Fibroblast of skin of back (primary cell): ENCODE measurements around the gene AHNAK.

Experiments used
- DNase-seq: peaks from one replicate; pipeline ENCODE4 v3.0.0-alpha.2; 2013

Gene AHNAK

GRCh38 chr11:62497132-62497801, 49.3 kb downstream of the AHNAK start:
- DNase-seq: peak; percentile 56

GRCh38 chr11:62496676-62497075, 49.9 kb downstream of the AHNAK start:
- no peak for DNase-seq

- no peak for DNase-seq
These were observed 52.4 kb downstream of the AHNAK start for GRCh38 chr11:62494246-62494645.

- no peak for DNase-seq
These were observed 52.8 kb downstream of the AHNAK start for GRCh38 chr11:62493801-62494200.

GRCh38 chr11:62492586-62492985, 54.0 kb downstream of the AHNAK start:
- no peak for DNase-seq

GRCh38 chr11:62491571-62492329, 54.9 kb downstream of the AHNAK start:
- DNase-seq: no peak

DNA sequence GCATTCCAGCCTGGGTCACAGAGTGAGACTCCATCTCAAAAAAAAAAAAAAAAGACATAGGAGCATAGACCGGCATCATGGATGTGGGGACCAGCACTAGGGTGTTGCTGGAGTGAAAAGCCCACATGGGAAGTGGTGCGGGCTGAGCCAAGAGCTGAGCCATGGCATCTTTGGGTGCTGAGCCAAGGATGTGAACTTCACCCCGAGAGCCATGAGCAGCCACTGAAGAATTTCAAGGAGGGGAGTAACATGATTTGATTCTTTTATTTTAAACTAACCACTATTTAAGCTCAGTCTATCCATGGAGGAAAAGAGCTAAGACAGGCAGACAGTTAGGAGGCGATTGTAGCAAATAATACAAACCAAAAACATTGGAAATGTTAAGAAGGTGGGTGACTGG, 57.4 kb downstream of the AHNAK start:
- DNase-seq: peak; percentile 12

- no peak for DNase-seq
These were observed 58.7 kb downstream of the AHNAK start for GRCh38 chr11:62487738-62488551.

- no peak for DNase-seq
These were observed 59.5 kb downstream of the AHNAK start for GRCh38 chr11:62487136-62487535.

DNA sequence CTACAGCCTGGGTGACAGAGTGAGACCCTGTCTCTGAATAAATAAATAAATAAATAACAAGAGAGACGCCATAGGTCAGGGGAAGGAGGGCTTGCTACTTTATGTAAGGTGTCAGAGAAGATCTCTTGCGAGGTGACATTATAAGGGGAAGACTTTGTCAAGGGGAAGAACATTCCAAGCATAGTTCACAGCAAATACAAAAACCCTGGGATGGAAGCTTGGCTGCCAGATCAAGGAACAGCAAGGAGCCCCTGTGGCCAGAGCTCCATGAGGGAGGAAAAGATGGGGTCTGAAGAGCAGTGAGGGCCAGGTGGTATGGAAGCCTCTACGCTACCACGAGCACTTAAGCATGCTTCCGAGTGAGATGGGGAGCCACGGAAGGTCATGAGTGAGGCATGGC, 62.3 kb downstream of the AHNAK start:
- DNase-seq: no peak

DNA sequence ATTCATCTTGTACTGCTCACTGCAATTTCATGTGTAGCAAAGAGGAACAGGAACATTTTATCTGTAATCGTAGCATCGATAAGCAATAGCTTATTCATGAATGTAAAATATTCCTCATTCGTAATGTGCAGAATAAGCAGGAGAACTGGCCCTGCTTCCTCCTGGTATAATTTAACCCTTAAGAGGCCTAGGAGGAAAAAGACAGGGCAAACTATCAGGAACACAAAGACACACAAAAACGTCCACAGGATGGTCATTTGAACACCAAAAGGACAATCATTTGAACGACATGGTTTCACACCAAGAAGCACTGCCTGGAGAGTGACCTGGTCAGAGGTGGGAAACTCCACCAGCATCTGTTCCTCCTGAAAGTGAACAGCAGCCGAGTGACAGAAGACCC, 63.9 kb downstream of the AHNAK start:
- no peak for DNase-seq

DNA sequence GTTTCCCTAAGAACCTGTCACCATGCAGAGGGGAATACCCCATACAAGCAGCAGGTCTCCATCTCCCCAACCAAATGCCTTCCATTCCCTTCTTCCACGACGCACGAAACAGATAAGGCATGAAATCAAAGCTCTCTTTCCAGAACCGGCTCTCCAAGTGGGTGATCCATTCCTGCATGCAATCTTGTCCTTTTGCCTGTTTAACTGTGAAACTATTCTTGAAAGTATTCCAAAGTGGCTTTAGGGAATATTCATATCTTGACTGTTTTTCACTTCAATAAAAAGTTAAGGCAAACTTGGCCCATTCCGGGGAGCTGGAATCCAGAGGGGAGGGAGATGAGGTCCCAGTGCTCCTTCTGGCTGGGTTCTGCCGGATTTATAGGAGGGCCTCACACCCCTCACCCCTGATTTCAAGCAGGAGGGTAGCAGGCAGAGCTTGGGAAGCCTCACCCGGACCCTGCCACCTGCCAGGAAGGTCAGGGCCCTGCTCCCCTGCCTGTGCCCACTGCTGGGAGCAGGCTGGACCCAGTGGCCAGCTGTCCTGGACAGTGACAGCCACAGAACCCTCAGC, 66.9 kb downstream of the AHNAK start:
- DNase-seq: no peak

- no peak for DNase-seq
These were observed 68.7 kb downstream of the AHNAK start for GRCh38 chr11:62477927-62478326.

DNA sequence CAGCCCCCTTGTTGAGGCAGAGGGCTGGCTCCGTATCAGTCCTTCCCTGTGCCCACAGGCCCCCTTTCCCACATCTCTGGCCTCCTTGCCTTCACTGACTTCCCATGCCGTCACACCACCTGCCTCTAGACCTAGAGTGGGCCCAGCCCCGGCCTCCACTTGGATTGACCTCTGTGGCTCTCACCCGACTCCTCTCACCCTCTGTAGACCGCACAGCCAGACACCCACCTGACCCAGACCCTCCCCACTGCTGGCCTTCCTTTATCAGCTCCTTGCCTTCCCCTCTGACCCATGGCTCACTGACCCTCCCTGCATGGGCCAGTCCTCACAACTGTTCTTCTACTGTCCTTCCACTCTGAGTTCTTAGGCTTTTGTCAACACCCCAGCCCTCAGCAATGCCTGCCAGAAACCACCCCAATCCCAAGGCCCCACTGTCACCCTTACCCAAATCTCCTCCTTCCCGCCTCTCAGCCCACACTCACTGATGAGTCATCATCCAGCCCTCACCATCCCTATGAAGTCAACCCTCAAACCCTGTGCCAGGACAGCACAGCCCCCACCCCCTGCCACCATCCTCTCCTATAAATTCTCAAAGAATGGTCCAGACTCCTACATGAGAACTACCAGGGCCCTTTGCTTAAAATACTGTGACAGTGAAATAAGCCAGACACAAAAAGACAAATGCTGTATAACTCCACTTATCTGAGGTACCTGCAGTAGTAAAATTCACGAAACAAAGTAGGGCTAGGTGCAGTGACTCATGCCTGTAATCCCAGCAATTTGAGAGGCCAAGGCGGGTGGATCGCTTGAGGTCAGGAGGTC, 74.3 kb downstream of the AHNAK start:
- peak; percentile 74 for DNase-seq

DNA sequence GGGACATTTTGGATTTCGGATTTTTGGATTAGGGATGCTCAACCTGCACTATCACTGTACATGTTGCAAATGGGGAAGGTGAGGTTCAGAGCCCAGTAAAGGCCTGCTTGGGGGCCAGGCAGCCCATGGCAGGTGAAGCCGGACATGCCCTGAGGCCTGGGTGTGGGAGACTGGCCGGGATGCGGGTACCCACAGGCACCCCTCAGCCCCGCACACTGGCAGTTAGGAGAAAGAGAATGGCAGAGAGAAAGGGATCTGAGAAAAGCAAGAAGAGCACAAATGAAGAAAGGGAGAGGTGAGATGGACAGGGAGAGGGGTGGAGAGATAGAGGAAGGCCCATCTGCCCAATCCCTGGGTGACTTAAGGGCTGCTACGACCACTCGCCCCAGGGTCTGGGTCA, 75.0 kb downstream of the AHNAK start:
- no peak for DNase-seq

- no peak for DNase-seq
These were observed 78.0 kb downstream of the AHNAK start for GRCh38 chr11:62468577-62468976.

DNA sequence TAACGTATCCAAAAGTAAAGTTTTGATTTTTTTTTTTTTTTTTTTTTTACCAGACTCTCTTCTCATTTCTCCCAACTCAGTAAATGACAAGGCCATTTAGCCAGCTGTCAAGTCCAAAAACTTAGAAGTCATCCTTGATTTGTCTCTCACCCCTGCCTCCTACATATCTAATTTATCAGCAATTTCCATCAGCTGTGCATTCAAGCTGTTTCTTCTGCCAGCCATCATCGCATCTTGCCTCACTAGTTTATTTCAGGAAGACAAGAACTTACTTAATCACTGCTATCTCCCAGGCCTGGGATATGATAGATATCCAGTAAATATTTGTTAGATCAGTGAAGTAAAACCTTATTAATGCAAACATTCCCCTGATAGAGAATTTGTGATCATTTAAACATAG, 80.2 kb downstream of the AHNAK start:
- no peak for DNase-seq

DNA sequence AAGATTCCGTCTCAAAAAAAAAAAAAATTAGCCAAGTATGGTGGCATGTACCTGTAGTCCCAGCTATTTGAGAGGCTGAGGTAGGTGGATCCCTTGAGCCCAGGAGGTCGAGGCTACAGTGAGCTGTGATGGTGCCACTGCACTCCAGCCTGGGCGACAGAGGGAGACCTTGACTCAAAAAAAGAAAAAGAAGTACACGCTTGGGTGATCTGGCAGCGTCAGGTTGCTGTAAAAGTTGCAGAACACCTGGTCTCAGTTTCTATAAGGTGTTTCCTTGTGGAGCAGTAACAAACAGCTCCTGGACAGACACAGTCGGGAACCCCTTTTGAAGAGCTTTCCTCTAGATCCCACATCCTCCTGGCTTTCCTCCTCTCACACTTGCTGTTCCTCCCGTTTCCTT, 82.0 kb downstream of the AHNAK start:
- no peak for DNase-seq

DNA sequence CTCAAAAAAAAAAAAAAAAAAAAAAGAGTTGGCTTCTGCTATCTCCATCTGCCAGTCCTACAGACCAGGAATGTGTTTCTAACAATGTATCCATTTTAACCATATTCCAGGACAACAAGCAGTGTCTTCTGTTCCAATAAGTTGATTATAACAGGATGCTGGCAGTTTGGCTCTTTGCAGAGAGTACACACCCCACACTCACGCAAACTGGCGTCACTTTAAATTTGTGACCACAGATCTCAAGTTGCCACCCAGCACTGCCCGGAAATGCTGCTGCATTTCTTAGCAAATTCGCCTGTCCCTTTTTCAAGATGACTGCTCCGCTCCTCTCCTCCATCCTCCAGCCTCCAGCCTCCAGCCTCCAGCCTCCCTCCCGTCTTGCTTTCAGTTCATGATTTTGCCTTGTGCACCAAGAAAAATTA, 83.5 kb downstream of the AHNAK start:
- peak; percentile 20 for DNase-seq

GRCh38 chr11:62462508-62462892, 84.1 kb downstream of the AHNAK start:
- no peak for DNase-seq

GRCh38 chr11:62461740-62462507, 84.7 kb downstream of the AHNAK start:
- DNase-seq: peak; percentile 87
